T-helper 1 cell treated with Interleukin-12 subunit alpha and Interleukin-12 subunit beta and Interleukin-4 antibody, amounts not matched to agents 30 ng/mL and 1 ng/mL, for 36 hours (primary cell): Measurements from ENCODE around the gene AGPAT1. TPM values are rescaled to one million over a fixed set of nuclear protein-coding genes. Genes with fewer than 3 reads are reported as not detected.

ENCODE experiments used
- intact Hi-C: fragments of 100-400 bp; cut with micrococcal nuclease; formaldehyde crosslinking; loops from one replicate; pipeline ENCODE4 v1.15.1; 2024
- total RNA-seq: library from RNA; stranded (reverse); gene quantifications from 2 replicates; pipeline ENCODE4 v1.2.3, GENCODE V29; 2022

AGPAT1 gene
- total RNA-seq, 1 donor from 2014 or later = 45.0 TPM

DNA sequence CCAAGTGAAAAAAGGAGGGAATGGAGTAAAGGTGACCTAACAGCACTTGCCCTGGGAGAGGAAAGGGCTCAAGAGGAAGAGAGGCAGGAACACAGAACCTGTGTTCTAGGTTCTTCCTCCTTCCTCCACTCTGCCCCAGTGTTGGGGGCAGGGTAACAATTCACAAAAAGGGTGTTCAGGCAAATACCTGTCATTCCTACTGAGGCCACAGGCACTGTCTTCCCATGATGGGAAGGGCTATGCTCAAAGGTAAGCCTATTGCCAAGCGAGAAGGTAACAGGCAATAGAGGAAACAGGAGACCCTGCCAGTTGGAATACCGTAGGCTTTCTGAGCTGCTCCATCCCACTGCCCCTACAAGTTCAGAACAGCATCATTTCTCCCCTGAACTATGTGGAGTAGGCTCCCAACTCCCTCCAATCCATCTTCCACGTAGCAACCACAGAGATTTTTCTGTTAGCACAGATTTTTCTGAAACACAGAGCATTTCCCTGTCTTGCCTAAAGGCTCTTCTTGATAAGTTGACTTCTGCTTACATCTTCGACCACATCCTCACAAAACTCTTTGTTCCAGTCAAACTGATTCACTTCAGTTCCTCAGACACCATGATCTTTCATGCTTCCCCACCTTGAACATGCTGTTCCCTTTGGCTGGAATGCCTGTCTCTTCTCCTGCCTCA, 2.7 kb downstream of the AGPAT1 start:
- intact Hi-C loops = loop anchor here (10.0 kb wide), 2 partner anchors 708 to 1242 kb away; partner anchors contain the start of genes CUTA and PHF1

DNA sequence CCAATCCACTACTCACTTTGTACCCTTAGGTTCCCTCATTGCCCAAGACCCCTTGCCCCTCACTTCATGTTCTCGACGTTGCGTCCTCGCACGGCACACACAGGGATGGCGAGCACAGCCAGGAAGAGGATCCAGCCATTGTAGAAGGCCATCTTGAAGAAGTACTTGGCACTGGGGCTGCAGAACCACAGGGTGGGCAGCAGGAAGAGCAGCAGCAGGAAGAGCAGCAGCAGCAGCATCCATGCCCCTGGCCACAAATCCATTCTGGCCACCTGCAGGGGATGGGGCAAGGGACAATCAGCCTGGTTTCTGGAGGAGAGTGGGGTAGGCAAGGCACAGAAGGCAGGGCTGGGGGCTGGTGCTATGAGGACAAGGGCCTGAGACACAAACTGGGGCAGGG, 4.7 kb downstream of the AGPAT1 start:
- intact Hi-C loops = loop anchor here (10.0 kb wide), 2 partner anchors 706 to 1244 kb away; partner anchors contain the start of genes CUTA and PHF1

DNA sequence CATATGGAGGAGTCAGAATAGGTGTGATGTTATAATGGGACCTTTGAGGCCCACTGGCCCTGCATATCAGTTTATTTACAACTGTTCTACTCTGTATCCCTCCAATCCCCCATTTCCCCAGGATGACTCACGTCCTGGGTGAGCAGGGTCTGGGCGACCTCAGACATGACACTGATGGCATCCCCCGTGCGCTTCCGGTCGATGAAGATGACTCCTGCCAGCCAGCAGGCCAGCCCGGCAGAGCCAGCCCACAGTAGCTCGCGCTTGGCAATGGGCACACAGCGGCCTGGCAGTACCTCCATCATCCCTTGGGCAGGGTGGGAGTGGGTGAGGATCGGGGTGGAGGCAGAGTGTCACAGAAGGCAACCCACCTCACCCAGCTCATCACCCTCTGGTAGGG, 5.6 kb downstream of the AGPAT1 start:
- intact Hi-C loops = loop anchor here (10.0 kb wide), 2 partner anchors 705 to 1245 kb away; partner anchors contain the start of genes CUTA and PHF1

DNA sequence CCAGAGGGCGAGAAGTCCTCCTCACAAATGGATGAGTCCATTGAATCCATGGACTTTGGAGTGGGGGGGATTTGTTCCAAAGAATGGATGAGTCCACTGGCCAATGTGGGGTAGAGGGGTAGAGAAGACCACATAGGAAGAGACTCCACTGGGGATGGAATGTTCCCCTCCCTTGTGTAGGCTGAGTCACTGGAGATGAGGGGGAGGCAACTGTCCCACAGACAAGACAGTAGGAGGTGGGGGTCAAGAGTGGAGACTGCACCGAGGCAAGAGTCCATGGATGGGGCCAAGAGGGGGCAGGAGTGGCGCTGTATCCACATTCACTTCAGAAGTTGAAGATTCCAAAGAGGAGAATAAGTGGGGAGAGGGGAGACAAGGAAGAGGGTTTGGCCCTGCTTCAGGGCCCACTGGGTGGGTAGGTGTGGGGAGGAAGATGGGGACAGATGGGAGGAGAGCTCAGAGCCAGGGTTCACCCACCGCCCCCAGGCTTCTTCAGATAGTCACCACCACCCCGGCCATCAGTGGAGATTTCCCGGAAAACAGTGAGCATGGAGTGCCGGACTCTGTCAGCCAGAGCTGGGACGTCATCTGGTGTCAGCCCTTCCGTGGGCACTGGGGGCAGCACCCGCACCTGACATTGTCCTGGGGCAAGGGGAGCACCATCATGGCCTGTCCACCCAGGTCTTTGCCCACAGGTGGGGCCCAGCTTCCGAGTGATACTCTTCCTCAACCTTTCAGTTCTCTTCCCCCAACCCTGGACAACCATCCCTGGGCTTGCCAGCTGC, 6.9 kb downstream of the AGPAT1 start:
- intact Hi-C loops = no loop called here

DNA sequence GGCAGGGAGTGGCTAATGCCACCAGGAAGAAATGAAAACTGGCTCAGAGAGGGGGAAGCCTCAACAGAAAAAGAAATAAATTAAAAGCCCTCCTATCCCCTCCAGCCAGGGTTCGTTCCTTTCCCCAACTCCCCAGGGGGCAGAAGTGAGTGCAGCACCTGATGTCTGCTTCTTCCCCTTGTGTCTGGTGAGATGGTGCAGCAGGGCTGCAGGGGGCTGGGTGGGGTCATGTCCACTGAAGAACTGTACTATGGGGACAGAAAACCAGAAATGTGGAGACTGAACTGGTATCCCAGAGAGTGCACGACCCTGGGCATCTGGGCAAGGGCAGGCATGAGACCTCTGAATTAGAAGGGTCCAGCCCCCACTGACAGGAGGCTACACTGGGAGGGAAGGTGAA, 7.5 kb downstream of the AGPAT1 start:
- intact Hi-C loops = no loop called here

DNA sequence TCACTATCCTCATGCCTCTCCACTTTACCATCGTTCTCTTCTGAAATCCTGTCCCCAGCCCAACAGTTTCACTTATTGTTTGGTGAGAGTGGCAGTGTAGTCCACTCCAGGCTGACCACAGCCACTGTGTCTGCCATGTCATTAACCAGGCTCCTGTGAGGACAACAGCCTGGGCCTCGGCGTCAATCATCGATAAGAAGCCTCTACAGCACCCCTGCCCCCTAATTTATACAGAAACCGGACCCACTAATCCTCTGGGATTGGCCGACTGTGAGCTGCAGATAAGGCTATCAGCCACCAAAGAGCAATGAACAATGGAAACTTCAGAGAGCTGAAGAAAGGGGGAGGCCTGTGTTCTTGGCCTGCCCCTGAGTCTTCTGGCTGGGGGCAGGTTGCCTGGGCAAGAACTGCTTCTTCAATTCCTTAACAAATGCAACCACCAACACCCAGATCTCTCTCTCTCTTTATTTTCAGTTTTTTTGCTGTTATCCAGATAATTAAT, 8.1 kb downstream of the AGPAT1 start:
- intact Hi-C loops = no loop called here

DNA sequence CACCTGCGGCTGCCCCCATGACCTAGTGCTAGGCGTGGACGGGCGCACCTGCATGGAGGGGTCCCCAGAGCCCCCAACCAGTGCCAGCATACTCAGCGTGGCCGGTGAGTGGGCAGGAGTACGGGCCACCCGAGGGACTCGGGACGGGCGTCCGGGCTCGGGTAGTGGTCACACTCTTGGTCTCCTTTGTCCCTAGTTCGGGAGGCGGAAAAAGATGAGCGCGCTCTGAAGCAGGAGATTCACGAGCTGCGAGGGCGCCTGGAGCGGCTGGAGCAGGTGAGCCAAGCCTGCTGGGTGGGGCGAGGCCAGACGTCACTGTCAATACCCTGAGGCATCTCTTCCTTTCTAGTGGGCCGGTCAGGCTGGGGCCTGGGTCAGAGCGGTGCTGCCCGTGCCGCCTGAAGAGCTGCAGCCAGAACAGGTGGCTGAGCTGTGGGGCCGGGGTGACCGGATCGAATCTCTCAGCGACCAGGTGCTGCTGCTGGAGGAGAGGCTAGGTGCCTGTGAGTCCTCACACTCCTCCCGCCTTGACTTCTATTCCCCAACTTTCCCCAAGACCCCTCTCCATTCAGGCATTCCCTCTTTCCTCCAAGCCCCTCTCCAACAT, 8.6 kb downstream of the AGPAT1 start:
- intact Hi-C loops = no loop called here

DNA sequence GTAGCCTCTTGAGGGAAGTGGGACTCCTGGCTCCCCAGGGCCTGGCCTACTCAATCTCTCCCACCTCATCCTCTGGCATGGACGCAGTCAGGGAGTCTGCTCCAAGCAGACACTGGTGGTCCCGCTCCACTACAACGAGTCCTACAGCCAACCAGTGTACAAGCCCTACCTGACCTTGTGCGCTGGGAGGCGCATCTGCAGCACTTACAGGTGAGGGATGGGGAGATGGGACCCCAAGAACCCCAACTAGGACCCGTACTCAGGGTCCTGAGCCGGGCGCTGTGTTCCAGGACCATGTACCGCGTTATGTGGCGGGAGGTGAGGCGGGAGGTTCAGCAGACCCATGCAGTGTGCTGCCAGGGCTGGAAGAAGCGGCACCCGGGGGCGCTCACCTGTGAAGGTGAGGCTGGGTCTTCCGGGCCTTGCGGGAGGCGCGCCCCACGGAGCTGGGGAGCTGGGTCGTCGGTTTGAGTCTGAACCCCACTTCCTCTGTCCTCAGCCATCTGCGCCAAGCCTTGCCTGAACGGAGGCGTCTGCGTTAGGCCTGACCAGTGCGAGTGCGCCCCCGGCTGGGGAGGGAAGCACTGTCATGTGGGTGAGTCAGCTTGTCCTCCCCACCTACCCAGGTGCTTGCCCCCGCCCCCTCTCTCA, 9.3 kb downstream of the AGPAT1 start:
- intact Hi-C loops = no loop called here

DNA sequence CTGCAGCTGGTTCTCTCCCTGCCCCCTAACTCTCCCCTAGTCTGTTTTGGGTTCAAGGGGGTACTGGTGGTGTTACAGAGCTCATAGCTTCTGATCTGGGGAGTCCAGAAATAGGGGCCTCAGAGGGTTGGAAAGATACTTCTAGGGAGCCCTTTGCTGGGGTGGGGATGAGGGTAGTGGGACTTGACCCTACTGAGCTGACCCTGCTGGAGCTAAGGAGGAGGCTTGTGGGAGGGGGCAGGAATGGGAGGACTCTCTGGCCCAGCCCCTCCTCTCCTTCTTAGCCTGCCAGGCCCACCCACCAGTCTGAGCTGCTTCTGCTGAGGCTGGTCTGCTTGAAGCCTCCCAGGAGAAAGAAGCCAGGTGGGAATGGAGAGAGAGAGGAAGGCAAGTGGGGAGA, 11.6 kb downstream of the AGPAT1 start, which contains the start of gene EGFL8:
EGFL8 (plus strand) TSS at position 301 of the 400 bp plus-strand sequence. CDS start 1,571 bp downstream, outside the sequence.
- intact Hi-C loops = no loop called here

DNA sequence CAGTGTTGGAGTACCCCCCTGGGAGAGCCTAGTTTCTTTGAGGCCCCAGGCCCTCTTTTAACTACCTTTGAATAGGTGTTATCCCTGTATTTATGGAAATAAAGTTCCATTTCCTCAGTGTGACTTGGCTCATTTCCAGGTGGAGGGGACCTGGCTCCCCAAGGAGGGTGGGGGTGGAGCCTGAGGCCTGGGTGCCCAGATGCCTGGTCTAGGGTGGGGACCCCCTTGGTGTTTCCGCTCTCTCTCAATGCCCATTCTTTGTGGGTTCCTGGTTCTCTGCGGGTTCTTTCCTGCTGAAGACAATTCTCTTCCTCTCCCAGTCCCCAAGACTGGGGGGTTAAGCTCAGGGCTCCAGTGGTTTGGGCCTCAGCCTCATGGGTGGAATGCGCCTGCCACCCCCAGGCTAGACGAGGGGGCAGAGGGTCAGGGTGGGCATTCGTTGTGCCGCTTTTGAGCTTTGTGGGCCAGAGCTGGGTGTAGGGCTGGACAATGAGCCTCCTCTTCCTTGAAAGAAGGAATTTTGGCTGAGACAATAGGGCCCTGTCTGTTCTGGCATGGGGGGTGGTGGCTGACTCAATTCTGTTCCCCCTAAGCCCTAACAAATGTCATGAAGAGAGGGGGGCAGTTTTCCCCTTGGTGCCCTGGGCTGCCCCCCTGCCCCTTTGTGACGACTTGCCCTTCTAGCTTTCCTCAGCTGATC, 12.2 kb downstream of the AGPAT1 start:
- intact Hi-C loops = no loop called here

DNA sequence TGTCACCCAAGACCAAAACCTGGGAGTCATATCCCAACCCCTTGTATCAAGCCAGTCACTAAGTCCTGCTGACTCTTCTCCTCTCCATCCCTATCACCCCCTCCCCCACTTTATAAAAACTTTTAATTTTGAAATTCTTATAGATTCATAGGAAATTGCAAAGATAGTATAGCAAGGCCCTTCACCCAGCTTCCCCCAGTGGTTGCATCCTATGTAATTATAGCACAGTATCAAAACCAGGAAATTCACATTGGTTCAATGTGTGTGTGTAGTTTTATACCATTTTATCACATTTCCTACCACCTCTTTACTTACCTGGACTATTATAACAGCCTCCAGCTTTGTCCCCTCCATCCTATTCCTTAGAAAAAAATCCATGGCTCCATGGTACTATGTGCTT, 17.8 kb downstream of the AGPAT1 start:
- intact Hi-C loops = no loop called here

DNA sequence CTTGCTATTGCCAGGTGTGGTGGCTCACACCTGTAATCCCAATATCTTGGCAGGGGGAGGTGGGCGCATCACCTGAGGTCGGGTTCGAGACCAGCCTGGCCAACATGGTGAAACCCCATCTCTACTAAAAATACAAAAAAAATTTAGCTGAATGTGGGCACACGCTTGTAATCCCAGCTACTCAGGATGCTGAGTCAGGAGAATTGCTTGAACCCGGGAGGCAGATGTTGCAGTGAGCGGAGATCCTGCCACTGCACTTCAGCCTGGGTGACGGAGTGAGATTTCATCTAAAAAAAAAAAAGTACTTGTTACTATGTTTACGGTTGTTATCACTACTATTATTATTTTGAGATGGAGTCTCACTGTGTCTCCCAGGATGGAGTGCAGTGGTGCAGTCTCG, 19.0 kb downstream of the AGPAT1 start:
- intact Hi-C loops = no loop called here

DNA sequence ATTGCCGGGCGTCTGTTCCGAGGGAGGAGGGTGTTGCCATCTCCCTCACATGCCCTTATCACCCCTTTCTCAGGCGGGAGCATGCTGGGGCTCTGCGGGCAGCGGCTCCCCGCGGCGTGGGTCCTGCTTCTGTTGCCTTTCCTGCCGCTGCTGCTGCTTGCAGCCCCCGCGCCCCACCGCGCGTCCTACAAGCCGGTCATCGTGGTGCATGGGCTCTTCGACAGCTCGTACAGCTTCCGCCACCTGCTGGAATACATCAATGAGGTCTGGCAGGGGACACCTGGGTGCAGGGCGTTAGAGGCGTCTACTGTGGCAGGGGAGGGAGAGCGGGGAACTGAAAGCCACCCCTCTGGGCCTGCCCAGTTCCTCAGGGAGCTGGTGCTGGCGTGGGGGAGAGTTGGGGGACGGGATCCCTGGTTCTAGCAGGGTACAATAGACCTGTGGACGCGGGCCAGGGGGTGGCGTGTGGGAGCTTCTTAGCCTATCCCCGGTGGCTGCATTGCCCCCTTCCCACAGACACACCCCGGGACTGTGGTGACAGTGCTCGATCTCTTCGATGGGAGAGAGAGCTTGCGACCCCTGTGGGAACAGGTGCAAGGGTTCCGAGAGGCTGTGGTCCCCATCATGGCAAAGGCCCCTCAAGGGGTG, 21.2 kb downstream of the AGPAT1 start:
- intact Hi-C loops = loop anchor here (1.0 kb wide), 6 partner anchors 24 to 106 kb away; partner anchors contain the start of genes FKBPL and RNF5

DNA sequence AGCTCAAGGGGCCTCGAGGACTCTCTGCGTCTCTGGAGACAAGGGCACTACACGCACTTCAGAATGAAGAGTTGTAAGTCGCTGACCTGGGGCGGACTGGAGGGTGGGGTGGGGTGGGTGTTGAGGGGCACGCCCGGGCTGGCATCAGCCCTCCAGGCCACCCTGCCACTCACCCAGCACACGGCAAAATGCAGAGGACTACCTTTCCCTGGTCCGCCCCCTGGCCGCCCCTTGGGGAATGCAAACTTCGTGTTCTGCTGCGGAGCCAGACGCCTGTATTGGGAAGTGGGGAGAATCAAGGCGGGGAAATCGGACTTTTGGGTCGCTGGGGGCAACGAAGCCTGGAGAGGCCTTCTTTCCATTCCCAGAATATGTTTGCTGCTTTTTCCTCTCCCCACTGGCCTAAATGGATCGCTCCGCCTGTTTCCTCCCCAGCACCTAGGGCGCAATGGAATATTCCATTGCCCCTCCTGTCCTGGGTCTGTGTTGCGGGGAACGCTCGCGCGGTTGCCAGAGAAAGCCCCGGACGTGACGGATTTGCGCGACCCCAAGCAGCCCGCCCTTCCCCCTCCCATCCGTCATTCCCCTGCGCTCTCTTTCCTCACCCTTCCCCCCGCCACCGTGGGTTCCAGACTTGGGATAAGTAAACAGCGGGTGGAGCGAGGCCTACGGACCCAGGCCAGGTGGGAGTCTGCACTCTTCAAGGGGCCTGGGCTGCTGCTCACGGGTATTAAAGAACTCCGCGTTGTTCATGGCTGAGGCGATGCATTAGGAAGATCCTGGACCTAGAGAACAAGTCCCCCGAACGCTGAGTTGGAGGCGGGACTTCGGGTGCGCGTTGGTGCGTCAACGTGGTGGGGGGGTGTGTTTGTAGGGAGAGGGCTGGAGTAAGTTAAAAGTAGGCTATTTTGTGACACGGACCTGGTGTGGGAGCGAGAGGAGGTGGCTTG, 22.0 kb downstream of the AGPAT1 start, which contains the start of gene PPT2:
PPT2 (plus strand) TSS at position 578 of the 950 bp plus-strand sequence. CDS start 454 bp downstream, outside the sequence.
- intact Hi-C loops = loop anchor here (1.0 kb wide), 6 partner anchors 24 to 106 kb away; partner anchors contain the start of genes FKBPL and RNF5

DNA sequence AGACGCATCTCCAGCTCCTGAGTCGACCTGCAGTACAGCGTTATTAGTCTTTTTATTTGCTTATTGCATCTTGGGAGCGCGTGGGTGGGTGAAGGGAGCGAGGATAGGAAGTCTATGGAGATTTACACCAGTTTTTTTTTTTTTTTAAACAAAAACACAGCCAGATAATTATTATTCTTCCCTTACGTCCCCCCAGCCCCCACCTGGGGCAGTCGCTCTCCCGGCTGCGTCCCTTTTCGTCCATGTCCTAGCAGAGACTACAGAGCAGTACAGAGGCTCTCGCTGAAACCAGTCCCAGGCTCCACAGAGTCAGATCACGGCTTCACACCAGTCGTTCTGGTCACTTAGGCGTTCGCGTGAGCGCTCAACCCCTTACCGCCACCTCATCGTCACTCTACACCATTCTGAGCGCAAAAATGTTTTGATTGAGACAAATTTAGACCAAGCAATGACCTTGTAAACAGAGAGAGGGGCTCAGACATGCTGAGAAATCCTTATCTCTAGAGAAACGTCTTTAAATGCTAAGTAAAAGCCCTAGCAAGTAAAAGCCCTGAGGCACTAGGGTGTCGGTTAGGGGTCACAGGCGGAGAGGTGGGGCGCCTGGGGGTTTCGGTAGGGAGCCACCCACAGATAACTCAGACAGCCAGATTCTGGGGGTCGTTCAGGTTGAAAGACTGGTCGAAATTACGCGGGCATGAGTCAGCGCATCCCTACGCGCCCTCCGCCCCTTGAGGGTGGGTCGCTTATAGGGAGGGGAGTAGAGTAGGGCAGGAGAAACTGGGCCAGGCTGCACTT, 22.9 kb downstream of the AGPAT1 start:
- intact Hi-C loops = no loop called here

DNA sequence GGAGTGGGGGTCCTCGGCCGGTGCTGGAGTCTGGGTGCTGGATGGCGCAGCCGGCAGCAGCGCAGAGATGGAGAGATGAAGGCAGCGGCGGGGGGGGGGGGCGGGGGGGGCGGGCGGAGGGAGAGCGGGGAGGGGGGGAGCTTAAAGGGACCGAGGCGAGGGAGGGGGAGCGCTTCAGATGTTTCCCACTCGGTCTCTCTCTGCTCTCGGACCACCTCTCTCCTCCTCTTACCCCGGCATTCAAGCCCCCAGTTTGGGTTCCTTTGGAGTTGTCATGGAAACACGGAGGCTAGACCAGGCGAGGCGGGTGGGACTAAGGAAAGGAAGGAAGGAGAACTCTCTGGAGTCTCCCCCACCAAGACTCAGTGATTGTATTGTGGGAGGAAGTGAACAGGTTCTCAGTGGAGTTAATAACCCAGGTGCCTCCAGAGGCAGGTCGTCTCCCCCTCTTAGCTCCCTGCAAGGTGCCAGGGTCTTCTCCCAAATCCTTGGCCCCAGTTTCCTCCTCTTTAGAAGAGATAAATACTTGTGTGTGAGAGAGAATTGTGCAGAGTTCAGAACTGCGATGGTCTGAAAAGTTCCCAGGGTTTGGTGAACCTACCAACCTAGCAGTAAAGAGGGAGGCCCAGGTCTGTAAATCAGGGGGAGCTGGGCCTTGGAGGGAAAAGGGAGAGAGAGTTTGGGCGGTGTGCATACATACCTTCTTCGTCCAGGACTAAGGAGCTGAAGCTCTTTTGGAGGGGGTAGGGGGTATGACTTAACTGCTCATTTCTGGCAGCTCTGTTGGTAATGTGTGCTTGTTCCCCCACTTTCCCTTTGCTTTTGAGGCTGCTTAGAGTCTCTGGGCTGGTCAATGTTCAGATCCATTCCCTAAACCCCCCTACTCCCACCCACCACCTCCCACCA, 23.8 kb downstream of the AGPAT1 start, which contains the start of gene PRRT1:
PRRT1 (minus strand) TSS at position 77 of the 906 bp plus-strand sequence. CDS start 112 bp downstream, outside the sequence.
- intact Hi-C loops = no loop called here
